GM12878 (cell line): ENCODE results near the gene HSPA1B. TPM values are rescaled to one million over a fixed set of nuclear protein-coding genes. Genes with fewer than 3 reads are reported as not detected.

Experiments used
- ATAC-seq: fragments of 200-7000 bp; cut with Tn5 transposase; 3 replicates; pipeline ENCODE4 v1.9.1; 2020; ENCODE audit warnings: mild to moderate bottlenecking, moderate library complexity
- BruUV-seq: library from RNA; stranded (reverse); fragments of 400-500 nt; replicated peaks from 2 replicates; lab custom pipeline; 2021; lab: Mats Ljungman, UMichigan
- CTCF ChIA-PET: fragments of 300-600 bp; sonication (Branson Sonifier 250); formaldehyde crosslinking; extraction: SDS; loops from one replicate; lab custom pipeline; 2021; ENCODE audit warnings: inconsistent platforms; lab: Yijun Ruan, JAX
- POLR2A ChIA-PET: fragments of 350-600 bp; formaldehyde crosslinking; extraction: SDS; loops from one replicate; lab custom pipeline; 2021; ENCODE audit warnings: inconsistent platforms; lab: Charles Lee
- RAD21 ChIA-PET: fragments of 300-600 bp; sonication (Branson Sonifier 250); formaldehyde crosslinking; loops from one replicate; lab custom pipeline; 2023; ENCODE audit warnings: antibody characterized with exemption; ENCODE audit not compliant: unreplicated experiment; lab: Charles Lee
- SMC1A ChIA-PET: fragments of 300-600 bp; sonication (Branson Sonifier 250); formaldehyde crosslinking; loops from one replicate; lab custom pipeline; 2023; ENCODE audit not compliant: unreplicated experiment, uncharacterized antibody; lab: Charles Lee
- DNase-seq: peaks from one replicate; pipeline ENCODE4 v3.0.0-alpha.2; 2011; ENCODE audit warnings: low read depth, low spot score
- FAIRE-seq: peaks from 3 replicates; lab custom pipeline; 2011; peaks lifted over from hg19 to GRCh38; lab: Jason Lieb, UNC
- H2AFZ ChIP-seq: 2 replicates; pipeline ENCODE4 v1.6.0; 2011; ENCODE audit warnings: low read depth, low read length, control low read depth; ENCODE audit not compliant: control insufficient read depth
- H3K27ac ChIP-seq: 2 replicates; pipeline ENCODE4 v1.5.1; 2011; ENCODE audit warnings: control low read depth; ENCODE audit not compliant: control insufficient read depth, insufficient read depth
- H3K27me3 ChIP-seq, 2 experiments: replicated peaks in 1 of 2; 2 replicates each; pipeline versions ENCODE4 v1.6.0 to v1.6.1; 2011; ENCODE audit warnings: low read length in 1 of 2; ENCODE audit not compliant: control insufficient read depth in 2 of 2, insufficient read depth in 2 of 2
- H3K36me3 ChIP-seq, 2 experiments: 2 replicates each; pipeline ENCODE4 v1.5.1; 2011; ENCODE audit warnings: low read length in 1 of 2; ENCODE audit not compliant: control insufficient read depth in 2 of 2, insufficient read depth in 2 of 2
- H3K4me1 ChIP-seq: 2 replicates; pipeline ENCODE4 v1.6.1; 2011; ENCODE audit warnings: mild to moderate bottlenecking, low read length, moderate library complexity, mixed read lengths; ENCODE audit not compliant: control insufficient read depth, insufficient read depth
- H3K4me2 ChIP-seq: 2 replicates; pipeline ENCODE4 v1.6.0; 2011; ENCODE audit warnings: control low read depth; ENCODE audit not compliant: control insufficient read depth, insufficient read depth
- H3K4me3 ChIP-seq: fragments of 200-600 bp; sonication (generic); 2 replicates; pipeline ENCODE4 v1.5.1; 2016
- H3K79me2 ChIP-seq: 2 replicates; pipeline ENCODE4 v1.6.0; 2011; ENCODE audit warnings: low read length; ENCODE audit not compliant: control insufficient read depth, insufficient read depth
- H3K9ac ChIP-seq: 2 replicates; pipeline ENCODE4 v1.8.0; 2011; ENCODE audit warnings: low read length, control low read depth, mixed read lengths; ENCODE audit not compliant: control insufficient read depth, insufficient read depth
- H3K9me3 ChIP-seq: replicated peaks from 3 replicates; pipeline ENCODE4 v1.5.1; 2011; ENCODE audit warnings: mild to moderate bottlenecking, low read length; ENCODE audit not compliant: control insufficient read depth, insufficient read depth
- H4K20me1 ChIP-seq: 2 replicates; pipeline ENCODE4 v1.6.0; 2011; ENCODE audit not compliant: control insufficient read depth, insufficient read depth
- BHLHE40 ChIP-seq, 2 experiments: fragments of 450-650 bp in 1 of 2; IDR thresholded peaks; 2 replicates each; pipeline ENCODE4 v1.6.1; 2011 to 2017; ENCODE audit warnings: low read depth in 2 of 2, borderline replicate concordance in 1 of 2, improper control_type of control experiment in 1 of 2, low read length in 1 of 2, mild to moderate bottlenecking in 1 of 2
- CBFB ChIP-seq: IDR thresholded peaks from 2 replicates; pipeline ENCODE4 v1.6.1; 2016; ENCODE audit warnings: antibody characterized with exemption, low read depth
- CHD2 ChIP-seq: IDR thresholded peaks from 2 replicates; pipeline ENCODE4 v1.6.1; 2011; ENCODE audit warnings: low read depth, low read length, improper control_type of control experiment, borderline replicate concordance
- GATAD2B ChIP-seq: fragments of 450-650 bp; conservative IDR thresholded peaks from 2 replicates; pipeline ENCODE4 v1.6.1; 2017; ENCODE audit warnings: low read depth, mild to moderate bottlenecking, moderate library complexity
- KLF5 ChIP-seq: fragments of 450-650 bp; IDR thresholded peaks from 2 replicates; pipeline ENCODE4 v1.6.1; 2014; ENCODE audit warnings: mild to moderate bottlenecking; ENCODE audit not compliant: partially characterized antibody
- MEF2B ChIP-seq: fragments of 450-650 bp; IDR thresholded peaks from 2 replicates; pipeline ENCODE4 v1.6.1; 2018; ENCODE audit warnings: mild to moderate bottlenecking, moderate library complexity; ENCODE audit not compliant: partially characterized antibody, poor library complexity, severe bottlenecking
- NFYA ChIP-seq: IDR thresholded peaks from 2 replicates; pipeline ENCODE4 v1.6.1; 2011; ENCODE audit warnings: low read depth, mild to moderate bottlenecking, low read length, improper control_type of control experiment, borderline replicate concordance
- PAX8 ChIP-seq: fragments of 450-650 bp; IDR thresholded peaks from 2 replicates; pipeline ENCODE4 v1.6.1; 2017; ENCODE audit warnings: mild to moderate bottlenecking, moderate library complexity
- RB1 ChIP-seq: fragments of 450-650 bp; formaldehyde crosslinking; IDR thresholded peaks from 2 replicates; pipeline ENCODE4 v1.6.1; 2017; ENCODE audit warnings: mild to moderate bottlenecking, borderline replicate concordance
- SMAD1 ChIP-seq: fragments of 450-650 bp; IDR thresholded peaks from 2 replicates; pipeline ENCODE4 v1.6.1; 2018; ENCODE audit warnings: mild to moderate bottlenecking, low read depth; ENCODE audit not compliant: partially characterized antibody
- SMARCA5 ChIP-seq: fragments of 450-650 bp; IDR thresholded peaks from 2 replicates; pipeline ENCODE4 v1.6.1; 2017; ENCODE audit warnings: mild to moderate bottlenecking
- SP1 ChIP-seq: IDR thresholded peaks from one replicate; pipeline ENCODE4 v1.6.1; 2011; ENCODE audit warnings: low read depth, low read length
- ZBED1 ChIP-seq: IDR thresholded peaks from 2 replicates; pipeline ENCODE4 v1.6.1; 2016; ENCODE audit warnings: borderline replicate concordance
- ZNF384 ChIP-seq: IDR thresholded peaks from 2 replicates; pipeline ENCODE4 v1.6.1; 2012; ENCODE audit warnings: low read depth, mild to moderate bottlenecking, low read length, improper control_type of control experiment, borderline replicate concordance
- WGBS: methylation state at CpG from one replicate; pipeline ENCODE4 v1.1.6; 2016; ENCODE audit warnings: low lambda C conversion rate; ENCODE audit not compliant: insufficient replicate concordance, insufficient coverage; ENCODE audit errors: missing lambda C conversion rate; 5-methylcytosine and 5-hydroxymethylcytosine counted together
- in situ Hi-C: fragments of 300-500 bp; cut with MboI; formaldehyde crosslinking; loops from 9 replicates; pipeline ENCODE4 v1.14.3; 2018; ENCODE audit warnings: mixed read lengths
- intact Hi-C: fragments of 100-400 bp; cut with micrococcal nuclease; formaldehyde crosslinking; loops from one replicate; pipeline ENCODE4 v1.14.2; 2022; ENCODE audit not compliant: unreplicated experiment
- polyA plus RNA-seq, 11 experiments: library from polyadenylated mRNA; depleted of rRNA in 4 of 11; unstranded in 6 of 11; stranded (reverse) in 5 of 11; fragments of >200 nt; fragmentation: Nextera tagmentation in 4 of 11; fragmentation: Illumina TruSeq in 1 of 11; extraction: Ambion mirVana in 4 of 11; extraction: Trizol in 1 of 11; gene quantifications; 1 replicate in 1 of 11; 2 replicates in 10 of 11; pipeline versions ENCODE4 v1.2.1 to v1.2.3, GENCODE V29; 2011 to 2016; ENCODE audit warnings: inconsistent platforms in 2 of 11, missing spikeins in 2 of 11, low read depth in 1 of 11
- total RNA-seq, 4 experiments: library from RNA; depleted of rRNA in 3 of 4; stranded (reverse); fragments of >200 nt in 3 of 4; fragmentation: Illumina TruSeq in 1 of 4; extraction: Trizol in 1 of 4; gene quantifications; 2 replicates each; pipeline versions ENCODE4 v1.2.1 to v1.2.3, GENCODE V29; 2013 to 2021
- TF ChIP-seq, protein P1 (sequence below): fragments of 150-350 bp; IDR thresholded peaks from 2 replicates; pipeline ENCODE4 v1.6.1; 2014; ENCODE audit warnings: mild to moderate bottlenecking, low read depth, low read length
- TF ChIP-seq, protein P2 (sequence below): fragments of 450-650 bp; IDR thresholded peaks from 2 replicates; pipeline ENCODE4 v1.6.1; 2017; ENCODE audit warnings: mild to moderate bottlenecking, moderate library complexity

Gene HSPA1B
- total and polyA plus RNA-seq, 10 of the 15 experiments (the other 5 are each of a cell fraction or from before 2014, with no cell fraction given) = 0.11 to 40.5 (median 12.8) TPM

DNA sequence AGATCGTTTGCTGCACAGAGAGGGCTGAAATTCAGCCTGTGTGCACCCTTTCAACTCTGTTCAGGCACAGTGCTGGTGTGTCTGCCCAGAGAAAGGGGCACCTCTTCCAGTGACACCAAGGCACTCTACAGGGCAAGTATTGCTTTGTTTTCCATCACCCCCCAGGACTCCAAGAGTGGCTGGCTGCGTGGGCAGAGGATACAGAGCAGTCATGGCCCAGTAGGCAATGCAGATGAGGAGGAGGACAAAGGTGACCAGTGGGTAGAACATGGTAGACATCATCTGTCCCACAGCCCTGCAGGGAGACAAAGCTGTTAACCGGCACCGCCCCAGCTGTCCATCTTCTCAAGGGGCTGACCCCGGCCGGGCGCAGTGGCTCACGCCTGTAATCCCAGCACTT lies 41.8 kb downstream of the HSPA1B start:
- no peaks in the 10 kb centered on the region for H4K20me1 ChIP-seq
- H3K4me1 ChIP-seq = no peaks in the 10 kb centered on the region; the same call in 1 of the 2 replicates
- SMC1A ChIA-PET = no interaction called here
- POLR2A ChIA-PET = no interaction called here
- H3K27ac ChIP-seq = no peak overlapping the region
- TF ChIP-seq, protein P1, sequence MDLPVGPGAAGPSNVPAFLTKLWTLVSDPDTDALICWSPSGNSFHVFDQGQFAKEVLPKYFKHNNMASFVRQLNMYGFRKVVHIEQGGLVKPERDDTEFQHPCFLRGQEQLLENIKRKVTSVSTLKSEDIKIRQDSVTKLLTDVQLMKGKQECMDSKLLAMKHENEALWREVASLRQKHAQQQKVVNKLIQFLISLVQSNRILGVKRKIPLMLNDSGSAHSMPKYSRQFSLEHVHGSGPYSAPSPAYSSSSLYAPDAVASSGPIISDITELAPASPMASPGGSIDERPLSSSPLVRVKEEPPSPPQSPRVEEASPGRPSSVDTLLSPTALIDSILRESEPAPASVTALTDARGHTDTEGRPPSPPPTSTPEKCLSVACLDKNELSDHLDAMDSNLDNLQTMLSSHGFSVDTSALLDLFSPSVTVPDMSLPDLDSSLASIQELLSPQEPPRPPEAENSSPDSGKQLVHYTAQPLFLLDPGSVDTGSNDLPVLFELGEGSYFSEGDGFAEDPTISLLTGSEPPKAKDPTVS = no peak
- TF ChIP-seq CBFB (no peak), NFYA (no peak), MEF2B (no peak), GATAD2B (no peak), ZBED1 (no peak), RB1 (no peak), ZNF384 (no peak), CHD2 (no peak), KLF5 (no peak), SMAD1 (no peak), PAX8 (no peak), BHLHE40 (IDR thresholded peaks at IDR 0.05; ENCODE audit: borderline replicate concordance in 1 of 2, low read depth in 2 of 2, low read length in 1 of 2) (no peak), SP1 (no peak), SMARCA5 (no peak)
- TF ChIP-seq, protein P2, sequence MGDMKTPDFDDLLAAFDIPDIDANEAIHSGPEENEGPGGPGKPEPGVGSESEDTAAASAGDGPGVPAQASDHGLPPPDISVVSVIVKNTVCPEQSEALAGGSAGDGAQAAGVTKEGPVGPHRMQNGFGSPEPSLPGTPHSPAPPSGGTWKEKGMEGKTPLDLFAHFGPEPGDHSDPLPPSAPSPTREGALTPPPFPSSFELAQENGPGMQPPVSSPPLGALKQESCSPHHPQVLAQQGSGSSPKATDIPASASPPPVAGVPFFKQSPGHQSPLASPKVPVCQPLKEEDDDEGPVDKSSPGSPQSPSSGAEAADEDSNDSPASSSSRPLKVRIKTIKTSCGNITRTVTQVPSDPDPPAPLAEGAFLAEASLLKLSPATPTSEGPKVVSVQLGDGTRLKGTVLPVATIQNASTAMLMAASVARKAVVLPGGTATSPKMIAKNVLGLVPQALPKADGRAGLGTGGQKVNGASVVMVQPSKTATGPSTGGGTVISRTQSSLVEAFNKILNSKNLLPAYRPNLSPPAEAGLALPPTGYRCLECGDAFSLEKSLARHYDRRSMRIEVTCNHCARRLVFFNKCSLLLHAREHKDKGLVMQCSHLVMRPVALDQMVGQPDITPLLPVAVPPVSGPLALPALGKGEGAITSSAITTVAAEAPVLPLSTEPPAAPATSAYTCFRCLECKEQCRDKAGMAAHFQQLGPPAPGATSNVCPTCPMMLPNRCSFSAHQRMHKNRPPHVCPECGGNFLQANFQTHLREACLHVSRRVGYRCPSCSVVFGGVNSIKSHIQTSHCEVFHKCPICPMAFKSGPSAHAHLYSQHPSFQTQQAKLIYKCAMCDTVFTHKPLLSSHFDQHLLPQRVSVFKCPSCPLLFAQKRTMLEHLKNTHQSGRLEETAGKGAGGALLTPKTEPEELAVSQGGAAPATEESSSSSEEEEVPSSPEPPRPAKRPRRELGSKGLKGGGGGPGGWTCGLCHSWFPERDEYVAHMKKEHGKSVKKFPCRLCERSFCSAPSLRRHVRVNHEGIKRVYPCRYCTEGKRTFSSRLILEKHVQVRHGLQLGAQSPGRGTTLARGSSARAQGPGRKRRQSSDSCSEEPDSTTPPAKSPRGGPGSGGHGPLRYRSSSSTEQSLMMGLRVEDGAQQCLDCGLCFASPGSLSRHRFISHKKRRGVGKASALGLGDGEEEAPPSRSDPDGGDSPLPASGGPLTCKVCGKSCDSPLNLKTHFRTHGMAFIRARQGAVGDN = no peak
- no peaks in the 10 kb centered on the region for H3K36me3 ChIP-seq
- WGBS = 71% methylated on average over 8 of the region's 8 CpGs
- H3K79me2 ChIP-seq = no peaks in the 10 kb centered on the region
- H2AFZ ChIP-seq = no peak overlapping the region
- CTCF ChIA-PET = interaction anchor here (1.6 kb wide), 1 partner anchor 77 kb away, joined by 3 read pairs; the partner anchor contains the start of gene CFB
- no peaks in the 10 kb centered on the region for H3K9me3 ChIP-seq
- BruUV-seq = no TSS peak
- RAD21 ChIA-PET = interaction anchor here (0.6 kb wide), 1 partner anchor 317 kb away, joined by 7 read pairs; no protein-coding TSS in a partner anchor
- FAIRE-seq (no peak), DNase-seq (no peak), ATAC-seq (no peak)
- no peak overlapping the region for H3K4me3 ChIP-seq
- intact Hi-C loops (no loop called here), in situ Hi-C loops (no loop called here)
- no peaks in the 10 kb centered on the region for H3K27me3 ChIP-seq
- no peak overlapping the region for H3K9ac ChIP-seq
- H3K4me2 ChIP-seq = no peak overlapping the region
